D721Med (cell line): ENCODE measurements around the gene STK16.

Experiments used
- DNase-seq: peaks from one replicate; pipeline ENCODE4 v3.0.0; 2011; ENCODE audit warnings: low spot score; ENCODE audit not compliant: insufficient read length
- FAIRE-seq: peaks from 2 replicates; lab custom pipeline; 2011; peaks lifted over from hg19 to GRCh38; lab: Jason Lieb, UNC
- CTCF ChIP-seq: IDR thresholded peaks from 2 replicates; pipeline ENCODE4 v1.5.1; 2012; ENCODE audit warnings: mild to moderate bottlenecking, control low read depth; ENCODE audit not compliant: insufficient read depth; ENCODE audit errors: missing control alignments

STK16 gene

GRCh38 chr2:219205165-219205538 lies 40.1 kb upstream of the STK16 start:
- TF ChIP-seq CTCF, result no peak
- DNase-seq (no peak), FAIRE-seq (no peak)

GRCh38 chr2:219205981-219206327 lies 39.3 kb upstream of the STK16 start:
- TF ChIP-seq CTCF, result no peak
- DNase-seq, result no peak
- no peak for FAIRE-seq

GRCh38 chr2:219206328-219207133 lies 38.7 kb upstream of the STK16 start, which contains the start of gene ZFAND2B:
TSS of gene ZFAND2B (plus strand) at chr2:219206782. CDS start at chr2:219206988, 206 bp downstream.
- TF ChIP-seq CTCF, result no peak
- FAIRE-seq (no peak), DNase-seq (peak; percentile 94)

- FAIRE-seq (no peak), DNase-seq (no peak)
- TF ChIP-seq CTCF, result no peak
Measured at GRCh38 chr2:219207134-219207883, 38.0 kb upstream of the STK16 start.

GRCh38 chr2:219207884-219208740 lies 37.2 kb upstream of the STK16 start:
- DNase-seq, result no peak
- no peak for TF ChIP-seq CTCF
- FAIRE-seq, result no peak

GRCh38 chr2:219209236-219210195 lies 35.8 kb upstream of the STK16 start:
- FAIRE-seq, result no peak
- DNase-seq, result no peak

More at GRCh38 chr2:219209236-219210195, 35.8 kb upstream of the STK16 start:
- no peak for TF ChIP-seq CTCF
